D721Med (cell line): ENCODE results near the gene NINJ2.

Experiments used
- DNase-seq: peaks from one replicate; pipeline ENCODE4 v3.0.0; 2011; ENCODE audit warnings: low spot score; ENCODE audit not compliant: insufficient read length
- FAIRE-seq: peaks from 2 replicates; lab custom pipeline; 2011; peaks lifted over from hg19 to GRCh38; lab: Jason Lieb, UNC
- CTCF ChIP-seq: IDR thresholded peaks from 2 replicates; pipeline ENCODE4 v1.5.1; 2012; ENCODE audit warnings: mild to moderate bottlenecking, control low read depth; ENCODE audit not compliant: insufficient read depth; ENCODE audit errors: missing control alignments

The NINJ2 gene

DNA sequence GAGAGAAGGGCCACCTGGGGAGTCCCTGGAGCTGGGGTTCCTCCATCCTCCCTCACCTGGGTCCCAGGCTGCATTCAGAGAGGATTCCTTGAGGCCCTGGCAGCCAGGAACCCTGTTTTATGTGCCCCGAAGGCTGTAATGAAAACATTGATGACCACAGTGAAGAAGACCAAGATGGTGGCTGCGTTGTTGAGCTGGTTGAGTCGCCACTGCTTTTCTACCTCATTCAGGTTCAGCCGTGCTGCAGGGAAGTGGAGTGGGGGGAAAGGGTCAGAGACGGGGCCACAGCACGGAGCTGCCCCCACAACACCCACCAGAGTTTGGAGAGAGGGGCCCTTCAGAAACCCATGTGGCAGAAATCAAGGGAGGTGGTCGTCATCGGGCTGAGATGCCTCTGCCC lies 98.1 kb downstream of the NINJ2 start:
- DNase-seq (no peak), FAIRE-seq (no peak)
- TF ChIP-seq CTCF = no peak

GRCh38 chr12:563787-564298 lies 99.4 kb downstream of the NINJ2 start:
- FAIRE-seq = no peak
- DNase-seq = no peak
- no peak for TF ChIP-seq CTCF

DNA sequence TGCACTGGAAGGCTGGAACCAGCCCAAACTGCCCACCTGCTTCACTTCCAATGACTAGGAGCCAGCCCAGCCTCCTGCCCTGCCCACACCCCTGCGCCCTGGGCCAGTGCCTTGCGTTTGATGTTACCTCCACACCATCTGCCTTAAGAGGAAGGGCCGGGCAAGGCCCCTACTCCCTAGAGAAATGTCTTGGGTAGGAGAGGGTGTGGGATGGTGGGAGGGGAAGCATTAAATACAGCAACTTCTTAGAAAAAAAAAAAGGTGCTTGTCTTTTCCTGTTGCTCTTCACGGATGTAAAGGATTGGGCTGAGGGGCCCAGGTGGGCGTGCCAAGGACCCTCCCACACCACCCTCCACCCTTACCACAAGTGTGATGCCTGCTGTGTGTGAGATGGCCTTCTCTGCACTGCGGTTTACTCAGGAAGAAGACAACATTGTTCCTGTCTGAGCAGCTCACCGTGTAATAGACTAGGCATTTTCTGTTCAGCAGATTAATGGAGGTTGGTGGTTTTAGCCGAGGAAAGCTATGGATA lies 99.9 kb downstream of the NINJ2 start:
- FAIRE-seq (no peak), DNase-seq (no peak)
- TF ChIP-seq CTCF = no peak

GRCh38 chr12:562634-563033 lies 100.6 kb downstream of the NINJ2 start:
- DNase-seq = no peak
- no peak for FAIRE-seq
- no peak for TF ChIP-seq CTCF

DNA sequence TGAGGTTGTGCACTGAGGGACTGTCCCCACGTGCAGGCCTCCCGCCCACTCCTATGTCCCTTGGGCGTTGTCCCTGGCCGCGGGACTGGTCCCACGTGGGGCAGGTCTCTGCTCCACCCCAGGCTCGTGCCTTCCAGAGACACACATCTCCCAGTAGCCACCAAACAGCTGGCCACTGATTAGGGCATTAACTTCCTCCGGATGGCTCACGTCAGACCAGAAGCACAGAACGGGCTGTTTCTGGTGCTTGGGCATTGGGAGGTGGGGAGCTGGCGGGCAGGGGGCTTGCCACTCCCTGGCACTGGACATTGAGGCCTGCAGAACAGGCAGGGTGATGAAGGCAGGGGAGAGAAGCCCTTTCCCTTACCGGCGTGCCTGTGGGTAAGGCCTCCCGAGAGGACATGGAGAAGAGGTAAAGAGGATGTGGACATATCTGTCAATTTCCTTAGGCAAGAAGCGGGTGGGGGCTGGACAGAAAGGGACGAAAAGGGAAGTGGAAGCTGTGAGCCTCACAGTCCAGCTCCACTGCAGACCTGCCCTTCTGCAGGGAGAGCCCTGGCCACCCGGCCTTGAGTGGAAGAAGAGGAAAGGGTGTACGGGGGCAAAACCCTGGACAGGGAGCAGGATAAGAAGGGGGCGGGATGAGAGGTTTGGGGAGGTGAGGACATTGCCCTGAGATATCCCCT lies 101.2 kb downstream of the NINJ2 start:
- DNase-seq (no peak), FAIRE-seq (no peak)
- no peak for TF ChIP-seq CTCF

GRCh38 chr12:561391-561705 lies 101.9 kb downstream of the NINJ2 start:
- no peak for DNase-seq
- TF ChIP-seq CTCF = no peak
- no peak for FAIRE-seq

DNA sequence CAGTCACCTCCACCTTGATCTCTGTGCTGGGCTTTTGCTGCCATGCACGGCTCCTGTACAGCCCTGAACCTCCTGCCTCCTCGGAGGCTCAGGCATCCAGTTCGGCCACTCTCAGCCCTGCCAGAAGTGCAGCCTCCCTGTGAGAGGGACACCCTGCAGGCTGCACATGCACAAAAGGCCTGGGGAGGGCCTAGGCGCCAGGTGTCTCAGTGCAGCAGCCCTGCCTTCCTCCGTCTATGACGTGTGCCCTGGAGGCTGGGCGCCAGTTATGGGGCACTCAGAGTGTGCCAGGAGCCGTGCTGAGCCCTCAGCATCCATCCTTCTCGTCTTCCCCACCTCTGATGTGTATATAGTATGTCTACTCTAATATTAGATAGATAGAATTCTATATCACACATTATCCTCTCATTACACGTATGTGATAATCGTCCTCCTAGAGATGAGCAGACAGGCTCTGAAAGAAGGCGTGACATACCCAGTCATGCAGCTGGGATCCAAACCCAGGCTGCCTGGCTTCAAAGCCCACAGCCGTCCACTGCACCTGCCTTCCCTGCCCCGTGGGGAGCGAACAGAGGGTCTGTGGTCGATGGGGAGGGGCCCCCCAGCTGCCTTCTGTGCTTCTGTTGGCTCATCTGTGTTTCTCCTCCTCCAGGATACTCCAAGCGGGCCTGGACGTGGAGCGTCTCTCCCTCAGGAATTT lies 102.4 kb downstream of the NINJ2 start:
- DNase-seq = no peak

More for the DNA sequence above, 102.4 kb downstream of the NINJ2 start:
- no peak for FAIRE-seq
- no peak for TF ChIP-seq CTCF
